Measurements from ENCODE around the gene TRAF5.

Gene TRAF5

DNA sequence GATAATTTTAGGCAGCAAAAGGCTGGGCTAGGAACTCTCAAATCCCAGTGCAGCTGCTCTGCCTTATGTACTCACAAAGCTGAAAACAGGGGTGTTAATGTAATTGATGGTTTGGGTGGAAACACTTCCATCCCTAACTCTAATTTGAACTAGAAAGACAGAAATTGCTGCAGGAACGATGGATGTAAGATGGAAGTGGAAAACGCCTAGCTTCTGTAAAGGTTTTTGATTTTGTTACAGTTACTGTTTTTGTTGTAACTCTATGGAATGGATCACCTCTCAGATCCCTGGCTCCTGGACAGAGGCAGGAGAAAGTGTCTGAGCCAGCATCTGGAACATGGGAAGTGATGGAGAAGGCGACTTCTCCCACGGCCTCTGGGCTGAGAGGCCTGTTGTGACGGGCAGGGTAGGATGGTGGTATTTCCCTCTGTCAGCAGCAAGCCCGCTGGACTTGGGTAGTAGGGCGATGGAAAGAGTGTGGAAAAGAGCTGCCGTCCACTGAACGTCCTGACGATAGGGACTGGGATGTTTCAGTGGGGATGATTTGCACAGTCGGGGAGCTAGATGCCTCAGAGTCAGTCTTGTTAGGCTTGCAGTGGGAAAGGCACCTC, 1.6 kb downstream of the TRAF5 start:
- no peak for DNase-seq (ENCODE audit: low read depth)

DNA sequence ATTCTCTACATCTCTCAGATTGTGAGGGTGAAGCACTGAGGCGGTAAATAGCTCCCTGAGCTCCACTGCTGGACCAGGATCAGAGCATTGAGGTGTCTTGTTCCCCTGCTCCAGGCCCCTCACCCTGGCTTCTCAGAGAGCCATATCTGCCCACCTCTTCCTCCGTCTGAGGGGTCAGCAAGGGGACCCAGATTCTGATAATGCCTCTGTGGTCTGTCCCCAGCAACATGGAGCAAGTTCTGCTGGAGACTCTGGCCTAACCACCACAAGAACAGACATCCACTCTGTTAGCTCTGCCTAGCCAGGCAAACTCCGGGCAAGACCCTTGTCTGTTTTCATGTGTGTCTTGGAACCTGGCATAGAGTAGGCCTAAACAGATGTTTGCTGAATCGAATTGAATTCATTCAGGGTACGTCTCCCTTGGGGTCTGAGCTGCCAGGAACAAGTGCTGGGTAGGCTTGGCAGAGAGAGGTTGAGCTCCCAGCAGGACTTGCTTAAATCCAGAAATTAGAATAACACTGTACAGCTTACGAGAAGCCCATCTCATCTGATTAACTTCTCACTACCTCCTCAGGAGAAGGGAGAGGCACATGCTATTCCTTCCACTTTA, 2.3 kb downstream of the TRAF5 start:
- DNase-seq (ENCODE audit: low read depth) = no peak

DNA sequence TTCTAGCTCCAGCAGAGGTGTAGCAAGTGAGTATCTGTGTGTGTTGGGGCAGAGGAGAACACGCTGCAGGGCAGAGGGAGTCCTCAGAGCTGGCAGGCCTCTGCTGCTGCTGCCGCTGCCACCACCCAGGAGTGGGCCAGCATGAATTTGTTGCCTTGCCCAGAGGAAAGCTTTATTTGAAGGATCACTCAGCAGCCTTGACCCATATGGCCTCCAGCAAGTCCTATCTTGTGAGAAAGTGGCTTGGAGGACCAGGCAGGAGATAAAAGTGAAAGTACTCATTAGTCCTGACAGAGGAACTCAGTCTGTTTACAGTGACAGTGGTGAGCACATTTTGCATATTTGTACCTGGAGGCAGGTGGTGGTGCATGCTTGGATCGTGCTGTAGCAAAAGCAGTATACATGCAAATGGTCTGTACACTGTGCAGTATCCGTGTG, 3.1 kb downstream of the TRAF5 start:
- DNase-seq (ENCODE audit: low read depth) = no peak

DNA sequence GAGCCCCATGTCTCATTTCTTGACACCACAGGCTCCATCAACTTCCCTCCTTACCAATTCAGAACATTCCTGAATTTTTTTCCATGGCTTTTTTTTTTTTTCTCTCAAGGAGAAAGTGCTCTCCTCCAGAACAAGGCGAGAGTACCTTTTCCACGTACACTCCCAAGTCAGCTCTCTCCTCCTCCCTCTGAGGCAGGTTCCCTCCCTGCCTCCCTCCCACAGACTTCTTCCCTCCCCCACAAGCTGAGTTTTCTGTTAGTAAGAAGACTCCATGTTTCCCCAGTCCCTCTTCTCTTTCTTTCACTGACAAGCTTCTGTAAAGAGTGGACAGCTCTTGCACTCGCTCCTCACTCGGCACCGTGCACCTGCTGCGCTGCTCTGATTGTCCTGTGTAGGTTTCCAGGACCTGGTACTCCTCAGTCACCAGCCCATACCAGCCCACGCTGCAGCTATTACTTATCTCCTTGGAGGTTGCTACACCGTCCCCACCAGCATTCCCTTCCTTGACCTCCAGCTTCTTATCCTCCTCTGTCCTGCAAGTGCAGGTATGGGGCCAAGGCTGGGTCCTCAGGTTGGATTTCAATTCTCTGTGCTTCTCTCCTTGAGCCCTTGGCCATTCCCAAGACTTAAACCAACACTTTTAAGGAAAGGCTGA, 3.8 kb downstream of the TRAF5 start:
- no peak for DNase-seq (ENCODE audit: low read depth)

- DNase-seq (ENCODE audit: low read depth) = no peak
Observed at GRCh38 chr1:211331011-211331709, 4.5 kb downstream of the TRAF5 start.

DNA sequence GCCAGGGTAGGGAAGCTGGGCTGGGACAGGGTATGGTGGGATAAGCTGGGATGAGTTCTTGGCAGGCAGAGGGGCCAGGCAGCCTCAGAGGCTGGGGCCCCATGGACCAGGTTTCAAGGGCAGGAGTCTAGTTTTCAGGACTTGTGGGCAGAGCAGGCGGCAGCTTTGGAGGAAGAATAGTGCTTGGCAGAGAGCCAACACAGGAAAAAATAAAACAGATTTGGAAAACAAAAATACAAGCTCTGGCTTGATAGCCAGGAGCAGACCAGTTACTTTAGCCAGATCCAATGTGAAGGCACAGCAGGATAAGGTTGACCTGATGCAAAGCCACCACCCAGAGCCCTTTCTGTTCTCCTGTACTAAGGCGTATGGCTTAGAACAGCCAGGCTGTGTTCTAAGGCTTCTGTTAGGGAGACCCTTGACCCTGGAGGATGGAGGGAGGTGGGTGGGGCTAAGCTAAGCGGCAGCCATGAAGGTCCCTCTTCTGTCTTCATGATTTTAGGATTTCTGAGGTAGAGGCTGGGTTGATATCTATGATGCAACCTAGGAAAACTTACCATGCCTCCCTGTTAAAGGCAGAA, 5.5 kb downstream of the TRAF5 start:
- no peak for DNase-seq (ENCODE audit: low read depth)

GRCh38 chr1:211332830-211333229, 6.2 kb downstream of the TRAF5 start:
- DNase-seq (ENCODE audit: low read depth) = no peak

GRCh38 chr1:211333906-211334305, 7.3 kb downstream of the TRAF5 start:
- no peak for DNase-seq (ENCODE audit: low read depth)

GRCh38 chr1:211334986-211335385, 8.4 kb downstream of the TRAF5 start:
- no peak for DNase-seq (ENCODE audit: low read depth)

DNA sequence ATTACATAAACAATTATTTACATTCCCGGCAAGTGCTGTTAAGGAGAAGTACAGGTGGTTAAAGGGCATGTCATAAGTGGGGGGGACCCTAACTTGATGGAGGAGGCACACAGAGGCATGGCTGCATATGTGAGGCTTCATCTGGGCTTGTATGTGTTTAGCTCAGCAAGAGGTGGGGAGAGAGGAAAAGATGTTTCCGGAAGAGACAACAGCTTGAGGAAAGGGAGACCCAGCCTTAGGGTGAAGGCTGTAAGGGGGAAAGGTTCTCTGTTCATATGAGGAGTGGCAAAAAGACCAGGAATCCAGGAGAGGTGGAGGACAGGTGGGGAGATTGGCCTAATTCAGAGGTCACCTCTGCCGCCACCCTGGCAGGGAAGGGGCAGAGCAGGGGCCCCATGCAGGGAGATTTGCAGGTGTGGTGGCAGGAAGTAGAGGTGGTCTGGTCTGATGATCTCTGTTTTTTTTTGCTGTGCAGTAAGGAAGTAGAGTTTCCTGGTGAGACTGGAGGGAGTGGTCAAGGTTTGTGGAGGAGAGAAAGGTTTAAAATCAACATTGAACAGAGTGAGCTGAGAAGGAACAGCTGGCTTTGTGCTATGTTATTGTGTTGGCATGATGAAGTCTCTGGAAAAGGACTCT, 9.0 kb downstream of the TRAF5 start:
- DNase-seq (ENCODE audit: low read depth) = no peak

DNA sequence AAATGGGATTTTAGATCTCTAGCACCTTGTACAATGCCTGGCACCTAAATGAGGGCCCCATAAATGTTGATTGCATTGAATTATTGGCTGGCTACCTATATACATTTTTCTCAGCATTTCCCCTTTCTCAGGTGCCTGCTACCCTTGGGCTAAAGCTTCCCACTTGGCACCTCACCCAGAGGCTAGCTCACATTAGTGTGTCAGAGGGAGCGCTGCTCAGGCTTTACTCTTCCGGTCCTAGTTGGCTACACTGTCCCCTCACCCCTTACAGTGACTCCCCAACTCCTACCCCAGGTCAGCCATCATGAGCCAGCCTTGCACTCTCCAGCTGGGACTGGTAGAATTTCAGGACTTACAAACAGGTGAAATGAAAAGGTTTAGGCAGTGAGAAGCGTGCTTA, 9.5 kb downstream of the TRAF5 start:
- no peak for DNase-seq (ENCODE audit: low read depth)

- no peak for DNase-seq (ENCODE audit: low read depth)
Observed at GRCh38 chr1:211336775-211337174, 10.1 kb downstream of the TRAF5 start.

DNA sequence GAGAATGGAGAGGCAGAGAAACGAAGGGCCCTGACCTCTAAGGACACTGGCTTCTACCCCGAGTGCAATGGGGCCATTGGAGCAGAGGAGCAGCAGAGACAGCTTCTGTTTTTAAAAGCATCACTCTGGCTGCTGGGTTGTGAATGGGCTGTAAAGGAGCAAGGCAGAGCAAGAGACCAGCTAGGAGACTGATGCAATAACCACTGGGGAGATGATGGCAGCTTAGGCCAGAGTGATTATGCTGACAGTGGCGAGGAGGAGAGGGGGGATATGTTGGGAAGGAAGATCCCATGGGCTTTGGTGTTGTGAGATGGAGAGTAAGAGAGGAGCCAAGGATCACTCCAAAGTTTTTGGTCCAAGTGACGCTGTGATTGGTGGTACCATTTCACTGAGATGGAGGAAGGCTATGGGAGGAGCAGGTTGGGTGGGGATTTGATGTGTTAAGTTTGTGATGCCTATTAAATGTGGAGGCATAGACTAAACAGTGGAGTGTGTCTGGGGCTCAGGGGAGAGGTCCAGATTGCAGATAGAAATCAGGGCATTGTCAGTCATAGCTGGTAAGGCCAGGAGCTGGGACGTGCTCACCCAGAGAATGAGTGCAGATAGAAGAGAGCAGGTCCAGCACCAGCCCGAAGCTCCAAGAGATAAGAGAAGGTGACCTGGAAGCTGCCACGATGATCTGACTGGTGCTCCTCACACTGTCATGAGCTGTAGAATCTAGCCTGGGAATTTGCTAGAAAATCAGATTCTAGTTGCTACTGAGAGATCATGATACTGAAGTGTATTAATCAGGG, 11.0 kb downstream of the TRAF5 start:
- no peak for DNase-seq (ENCODE audit: low read depth)

DNA sequence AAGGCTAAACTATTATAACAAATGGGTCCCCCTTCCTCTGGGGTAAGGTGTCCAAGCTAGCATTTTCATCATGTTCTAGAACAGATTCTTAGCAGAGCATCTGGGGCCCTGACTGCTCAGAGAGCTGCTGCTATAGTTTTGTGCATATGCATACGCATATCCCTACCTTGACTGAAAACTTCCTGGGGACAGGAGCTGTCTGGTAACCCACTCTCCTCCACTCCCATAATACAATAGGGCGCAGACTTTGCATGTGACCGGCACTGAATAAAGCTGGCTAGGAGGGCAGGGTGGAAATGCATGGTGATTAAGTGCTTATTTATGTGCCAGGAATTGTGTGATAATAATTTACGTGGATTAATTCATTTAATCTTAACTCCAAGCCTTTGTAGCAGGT, 11.6 kb downstream of the TRAF5 start:
- DNase-seq (ENCODE audit: low read depth) = no peak

GRCh38 chr1:211339631-211340041, 13.0 kb downstream of the TRAF5 start:
- DNase-seq (ENCODE audit: low read depth) = no peak

- DNase-seq (ENCODE audit: low read depth) = no peak
Observed at GRCh38 chr1:211340622-211341507, 14.2 kb downstream of the TRAF5 start.

DNA sequence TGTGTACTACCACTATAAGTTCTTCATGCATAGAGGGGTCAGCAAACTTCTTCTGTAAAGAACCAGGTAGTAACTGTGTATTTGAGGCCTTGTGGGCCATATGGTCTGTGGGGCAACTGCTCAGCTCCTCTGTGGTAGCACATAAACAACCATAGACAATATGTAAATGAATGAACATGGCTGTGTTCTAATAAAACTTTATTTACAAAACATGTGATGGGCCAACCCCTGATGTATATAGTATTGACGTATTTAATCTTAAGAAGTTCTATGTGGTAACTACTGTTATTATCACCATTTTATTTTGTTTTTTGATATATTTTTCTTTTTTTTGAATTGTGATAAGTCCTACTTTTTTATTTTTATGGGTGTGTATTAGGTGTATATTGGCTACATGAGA, 15.4 kb downstream of the TRAF5 start:
- no peak for DNase-seq (ENCODE audit: low read depth)

DNA sequence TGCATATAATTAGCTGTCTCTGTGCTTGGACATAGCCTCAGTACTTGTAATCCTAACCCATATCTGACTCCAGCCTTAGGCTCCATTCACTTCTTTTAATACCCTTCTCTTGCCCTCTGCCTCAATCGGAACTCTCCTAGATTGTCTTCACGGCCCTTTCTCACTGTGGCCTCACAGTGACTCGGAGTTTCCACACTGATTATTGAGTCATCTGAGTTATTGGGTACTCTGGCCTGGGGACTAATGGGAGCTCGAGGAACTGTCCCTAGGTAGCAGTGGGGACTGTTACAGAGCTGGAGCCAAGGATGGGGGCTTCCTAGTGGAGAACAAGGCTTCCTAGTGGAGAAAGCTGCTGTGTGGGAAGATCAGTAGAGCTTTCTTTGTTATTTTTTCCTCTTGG, 17.0 kb downstream of the TRAF5 start:
- no peak for DNase-seq (ENCODE audit: low read depth)

- DNase-seq (ENCODE audit: low read depth) = no peak
Observed at GRCh38 chr1:211344152-211344618, 17.6 kb downstream of the TRAF5 start.

GRCh38 chr1:211345719-211346118, 19.1 kb downstream of the TRAF5 start:
- DNase-seq (ENCODE audit: low read depth) = no peak

Measured in stimulated activated CD8-positive, alpha-beta memory T cell treated with anti-CD3 and anti-CD28 coated beads, Interleukin-4, amount 100 ng/mL, for 24 hours (primary cell).